ENCODE measurements around the gene ARHGEF12.

- TF ChIP-seq CTCF (IDR thresholded peaks at IDR 0.05) = no peak
- TF ChIP-seq EZH2 (IDR thresholded peaks at IDR 0.05; ENCODE audit: borderline replicate concordance, insufficient read depth, low read depth, low read length, poor library complexity, severe bottlenecking) = no peak
These were observed 183.3 kb downstream of the ARHGEF12 start for GRCh38 chr11:120519474-120519873.
